Subcutaneous adipose tissue (tissue), 4 donors: ENCODE measurements around the gene GRK3. TPM values are rescaled to one million over a fixed set of nuclear protein-coding genes. Genes with fewer than 3 reads are reported as not detected.

Source experiments
- CTCF ChIP-seq: fragments of 450-650 bp; IDR thresholded peaks from one replicate; pipeline ENCODE4 v1.5.1; 2016; ENCODE audit warnings: low read depth, mild to moderate bottlenecking, control low read depth, antibody characterized with exemption, moderate library complexity
- total RNA-seq, 4 donors: library from RNA; depleted of rRNA; stranded (reverse); fragments of >200 nt; gene quantifications; one replicate each; pipeline ENCODE4 v1.1.0, GENCODE V29; 2016

The GRK3 gene
- total RNA-seq, 4 donors from 2014 or later: 33.3 to 46.9 (median 41.2) TPM

DNA sequence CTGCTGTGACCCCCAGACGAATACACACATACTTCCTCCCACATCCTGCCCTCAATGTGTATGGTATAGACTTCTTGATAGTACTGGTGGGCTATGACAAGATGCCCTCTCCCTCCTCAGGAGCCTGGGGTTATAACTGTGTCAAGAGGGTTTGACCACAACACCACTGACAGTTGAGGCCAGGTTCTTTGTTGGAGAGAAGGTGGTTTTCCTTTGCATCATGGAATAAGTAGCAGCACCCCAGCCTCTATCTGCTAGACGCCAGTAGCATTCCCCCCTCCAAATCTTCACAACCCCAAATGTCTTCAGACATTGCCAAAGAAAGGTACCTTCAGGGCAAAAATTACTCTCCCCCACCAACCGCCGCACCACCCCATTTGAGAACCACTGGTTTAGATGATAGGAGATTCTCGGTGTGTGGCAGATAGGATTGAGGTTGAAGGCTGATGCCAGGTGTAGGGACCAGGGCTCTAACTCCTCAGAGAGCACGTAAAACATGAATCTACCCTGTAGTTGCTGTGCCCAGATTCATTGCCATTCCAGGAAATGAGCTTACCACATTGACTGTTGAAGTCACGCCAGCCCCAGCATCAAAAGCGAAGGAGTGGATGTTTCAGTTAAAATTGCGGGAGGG is 172.0 kb downstream of the GRK3 start:
- TF ChIP-seq CTCF: no peak

- TF ChIP-seq CTCF: no peak
Measured at GRCh38 chr22:25739659-25740344, 175.3 kb downstream of the GRK3 start.

GRCh38 chr22:25741692-25742626 is 177.5 kb downstream of the GRK3 start, which contains the start of gene MYO18B:
MYO18B (plus strand) TSS chr22:25742188; CDS start chr22:25761093, 18,905 bp downstream.
- no peak for TF ChIP-seq CTCF

DNA sequence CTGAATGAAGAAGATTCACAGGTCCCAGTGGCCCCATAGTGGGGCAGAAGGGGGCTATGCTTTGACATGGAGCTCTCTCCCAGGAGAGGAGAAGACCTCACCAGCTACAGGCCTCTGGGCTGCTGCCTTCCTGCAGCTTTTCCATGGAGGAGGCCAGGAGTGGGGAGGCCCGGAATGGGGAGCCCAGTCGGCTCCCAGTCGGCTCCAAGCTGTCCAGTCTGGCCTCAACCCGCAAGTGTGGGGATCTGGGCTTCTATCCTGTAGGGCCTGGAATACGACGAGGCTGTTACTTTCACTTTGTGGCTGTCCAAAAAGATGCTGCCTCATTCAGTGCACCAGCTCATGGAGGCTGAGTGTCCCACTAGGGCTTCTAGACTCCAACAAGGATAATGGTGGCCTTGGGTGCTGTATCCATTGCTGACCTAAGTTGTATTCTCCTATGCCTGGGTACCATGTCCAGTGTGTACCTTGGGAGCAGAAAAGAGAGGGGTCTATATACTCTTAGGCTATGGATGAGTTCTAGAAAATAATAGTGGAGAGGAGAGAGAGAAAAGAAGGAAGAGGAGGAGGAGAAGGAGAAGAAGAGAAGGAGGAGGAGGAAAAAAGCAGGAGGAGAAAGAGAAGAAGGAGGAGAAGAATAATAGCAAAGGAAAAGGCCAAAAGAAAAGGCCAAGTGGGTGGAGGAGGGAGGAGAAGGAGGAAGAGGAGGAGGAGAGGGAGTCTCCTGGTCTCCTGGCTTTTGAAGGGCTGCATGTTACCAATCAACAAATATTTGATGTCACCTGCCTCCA is 178.6 kb downstream of the GRK3 start:
- no peak for TF ChIP-seq CTCF

DNA sequence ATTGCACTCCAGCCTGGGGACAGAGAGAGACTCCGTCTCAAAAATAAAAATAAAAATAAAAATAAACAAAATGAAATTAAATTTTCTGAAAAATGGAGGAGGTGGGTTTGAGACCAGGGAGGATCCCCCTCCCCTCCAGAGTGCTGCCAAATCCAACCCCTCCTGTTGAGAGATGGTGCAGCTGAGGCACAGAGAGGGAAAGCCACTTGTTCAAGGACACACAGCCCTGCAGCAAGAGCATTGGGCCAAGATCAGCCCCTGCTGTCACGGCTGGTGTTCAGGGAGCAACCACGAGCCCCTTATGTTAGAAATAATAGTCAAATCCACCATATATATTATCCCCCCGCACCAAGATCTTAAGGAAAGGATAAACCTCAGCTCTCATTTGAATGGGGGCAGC is 180.2 kb downstream of the GRK3 start:
- TF ChIP-seq CTCF: no peak

DNA sequence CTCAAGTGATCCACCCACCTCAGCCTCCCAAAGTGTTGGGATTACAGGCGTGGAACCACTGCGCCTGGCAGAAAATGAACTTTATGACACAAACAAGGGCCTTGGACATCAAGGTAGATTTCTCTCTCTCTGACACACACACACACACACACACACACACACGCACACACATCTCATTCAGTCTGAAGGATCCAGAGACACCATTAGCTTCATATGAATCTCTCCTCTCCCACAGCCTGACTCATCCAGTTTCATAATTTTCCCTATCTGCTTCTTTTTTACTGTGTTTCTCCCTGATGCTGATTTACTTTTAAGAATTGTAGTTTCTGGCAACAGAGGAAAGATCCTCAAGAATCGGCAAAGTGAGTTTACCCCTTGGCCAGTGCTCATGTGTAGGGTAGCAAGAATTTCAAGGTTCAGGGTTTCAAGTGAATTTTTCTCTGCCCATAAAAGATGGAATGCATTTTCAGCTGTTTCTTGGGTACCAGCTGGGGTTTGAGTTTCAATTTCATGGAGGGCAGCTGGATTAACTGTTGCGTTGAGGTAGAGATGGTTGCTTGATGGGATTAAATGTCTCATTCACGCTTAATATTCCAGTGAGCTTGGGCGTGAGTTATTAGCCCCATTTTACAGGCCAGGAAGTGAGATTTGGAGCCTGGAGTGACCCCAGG is 181.0 kb downstream of the GRK3 start:
- no peak for TF ChIP-seq CTCF
